ENCODE measurements around the gene SEPHS2.

DNA sequence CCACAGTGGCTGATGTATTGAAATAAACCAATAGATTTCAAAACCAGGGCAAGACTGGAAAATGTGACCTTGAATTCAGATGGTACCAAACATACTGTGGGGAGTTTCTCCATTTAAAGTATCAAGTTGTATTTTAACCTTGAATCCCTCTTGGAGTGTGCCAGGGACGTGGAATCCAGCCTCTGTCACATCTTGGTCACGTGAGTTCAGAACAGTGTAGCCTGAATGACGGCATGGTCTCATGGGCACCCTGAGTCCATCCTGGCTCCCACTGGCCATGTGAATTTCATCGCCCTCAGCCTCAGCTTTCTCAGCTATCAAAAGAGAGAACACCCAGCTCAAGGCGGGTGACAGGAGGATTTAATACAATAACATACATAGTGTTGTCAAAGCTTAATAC lies 31.5 kb downstream of the SEPHS2 start:
- TF ChIP-seq ZNF384 (IDR thresholded peaks at IDR 0.05) (no peak), ELF4 (IDR thresholded peaks at IDR 0.05) (no peak), HDGF (IDR thresholded peaks at IDR 0.05; ENCODE audit: borderline replicate concordance) (no peak), L3MBTL2 (conservative IDR thresholded peaks at IDR 0.05) (no peak), FOXM1 (IDR thresholded peaks at IDR 0.05; ENCODE audit: borderline replicate concordance) (no peak), ARNT (IDR thresholded peaks at IDR 0.05) (no peak), SP1 (IDR thresholded peaks at IDR 0.05) (no peak), NFRKB (IDR thresholded peaks at IDR 0.05) (no peak), FOXK2 (IDR thresholded peaks at IDR 0.05) (no peak), TARDBP (IDR thresholded peaks at IDR 0.05) (no peak)
- TF ChIP-seq, protein P1, sequence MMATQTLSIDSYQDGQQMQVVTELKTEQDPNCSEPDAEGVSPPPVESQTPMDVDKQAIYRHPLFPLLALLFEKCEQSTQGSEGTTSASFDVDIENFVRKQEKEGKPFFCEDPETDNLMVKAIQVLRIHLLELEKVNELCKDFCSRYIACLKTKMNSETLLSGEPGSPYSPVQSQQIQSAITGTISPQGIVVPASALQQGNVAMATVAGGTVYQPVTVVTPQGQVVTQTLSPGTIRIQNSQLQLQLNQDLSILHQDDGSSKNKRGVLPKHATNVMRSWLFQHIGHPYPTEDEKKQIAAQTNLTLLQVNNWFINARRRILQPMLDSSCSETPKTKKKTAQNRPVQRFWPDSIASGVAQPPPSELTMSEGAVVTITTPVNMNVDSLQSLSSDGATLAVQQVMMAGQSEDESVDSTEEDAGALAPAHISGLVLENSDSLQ (IDR thresholded peaks at IDR 0.05), result no peak
